Hematopoietic multipotent progenitor cell treated with erythropoietin and hydrocortisone succinate and interleukin-3 and kit ligand, for 17 days (in vitro differentiated cells): Measurements from ENCODE around the gene FALEC.

Experiments
- DNase-seq: peaks from one replicate; pipeline ENCODE4 v3.0.0-alpha.2; 2015; ENCODE audit warnings: low spot score

The FALEC gene

GRCh38 chr1:150545486-150546032, 30.0 kb downstream of the FALEC start:
- DNase-seq = peak; percentile 57

- DNase-seq = no peak
Observed at GRCh38 chr1:150546294-150546937, 30.9 kb downstream of the FALEC start.

DNA sequence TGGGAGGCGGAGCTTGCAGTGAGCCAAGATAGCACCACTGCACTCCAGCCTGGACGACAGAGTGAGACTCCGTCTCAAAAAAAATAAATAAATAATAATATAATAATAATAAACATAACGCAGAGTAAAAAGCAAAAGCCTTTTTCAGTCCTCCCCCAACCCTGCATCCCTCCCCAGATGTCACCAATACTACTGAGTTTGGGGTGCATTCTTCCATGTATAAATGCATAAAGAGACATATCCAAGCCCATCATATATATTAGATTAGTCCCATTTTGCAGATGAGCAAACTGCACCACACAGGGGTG, 32.7 kb downstream of the FALEC start:
- no peak for DNase-seq

GRCh38 chr1:150548632-150549495, 33.3 kb downstream of the FALEC start, which contains the start of gene ADAMTSL4:
TSS of gene ADAMTSL4 (plus strand) at chr1:150549408. CDS start at chr1:150552289, 2,881 bp downstream.
- peak; percentile 35 for DNase-seq

DNA sequence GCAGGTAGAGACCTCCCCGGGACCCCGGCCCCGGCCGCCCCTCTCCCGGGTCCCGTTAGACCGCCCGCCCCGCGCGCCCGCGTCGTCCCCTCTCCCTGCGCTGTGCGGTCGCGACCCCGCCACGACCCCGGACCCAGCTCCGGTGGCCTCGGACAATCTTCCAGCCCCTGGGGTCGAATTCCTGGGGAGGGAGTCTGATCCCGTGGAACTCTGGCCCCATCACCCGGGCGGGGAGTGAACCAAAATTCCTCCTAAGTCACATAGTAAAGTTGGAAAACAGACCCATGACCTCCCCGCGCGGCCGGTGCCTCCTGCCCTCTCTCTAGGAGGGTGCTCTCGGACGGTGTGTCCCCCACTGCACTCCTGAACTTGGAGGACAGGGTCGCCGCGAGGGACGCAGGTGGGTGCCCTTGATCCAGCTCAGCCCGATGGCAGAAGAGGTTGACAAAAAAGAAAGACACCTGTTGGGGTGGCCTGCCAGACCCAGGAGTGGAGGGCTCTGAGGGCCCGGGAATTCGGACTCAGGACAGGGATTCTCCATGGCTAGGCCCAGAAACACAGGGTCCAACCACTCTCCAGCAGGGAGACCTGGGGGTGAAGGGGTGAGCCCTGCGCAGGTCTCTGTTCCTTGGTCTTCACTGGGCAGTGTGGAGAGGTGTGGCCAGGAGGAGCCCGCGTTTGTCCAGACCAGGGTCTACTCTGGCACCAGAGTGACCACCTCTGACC, 34.1 kb downstream of the FALEC start:
- no peak for DNase-seq

DNA sequence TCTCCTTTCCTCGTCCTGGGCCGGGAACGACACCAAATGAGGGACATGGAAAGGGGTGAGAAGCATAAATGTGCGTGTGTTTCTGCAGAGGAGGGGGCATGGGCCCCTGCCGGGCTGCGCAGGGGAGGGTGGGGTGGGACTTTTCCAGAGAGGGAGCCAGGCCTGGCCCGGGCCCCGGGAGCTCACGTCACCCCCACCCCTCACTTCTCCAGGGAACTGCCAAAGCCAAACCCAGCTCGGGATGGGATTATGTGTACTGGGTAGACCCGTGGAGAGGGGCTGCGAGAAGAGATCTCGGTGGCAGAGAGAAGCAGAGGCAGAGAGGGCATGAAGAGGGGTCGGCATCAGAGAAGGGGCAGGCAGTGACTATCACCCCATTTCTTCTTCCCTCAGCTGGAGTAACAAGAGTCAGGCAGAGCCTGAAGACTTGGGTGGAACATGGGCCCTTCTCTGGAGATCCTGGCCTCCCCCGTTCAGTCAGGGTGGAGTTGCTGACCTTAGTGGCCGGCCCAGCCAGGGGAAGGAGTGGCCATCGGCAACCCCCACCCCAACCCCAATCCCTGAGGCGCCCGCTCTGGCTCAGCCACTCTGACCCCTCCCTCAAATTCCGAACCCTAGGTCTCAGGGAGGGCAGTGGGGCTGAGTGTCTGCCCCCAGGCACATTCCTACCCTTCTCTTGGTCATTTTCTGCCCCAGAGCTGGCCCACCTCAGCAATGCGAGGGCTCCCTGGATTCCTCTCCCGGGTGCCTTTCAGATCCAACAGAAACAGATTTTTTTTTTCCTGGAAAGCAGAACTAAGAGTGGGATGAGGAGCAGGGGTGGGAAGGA, 34.9 kb downstream of the FALEC start:
- DNase-seq = no peak

GRCh38 chr1:150551051-150551783, 35.7 kb downstream of the FALEC start:
- DNase-seq = no peak

GRCh38 chr1:150551784-150552127, 36.2 kb downstream of the FALEC start:
- no peak for DNase-seq

- no peak for DNase-seq
Observed at GRCh38 chr1:150552128-150552910, 36.8 kb downstream of the FALEC start.

DNA sequence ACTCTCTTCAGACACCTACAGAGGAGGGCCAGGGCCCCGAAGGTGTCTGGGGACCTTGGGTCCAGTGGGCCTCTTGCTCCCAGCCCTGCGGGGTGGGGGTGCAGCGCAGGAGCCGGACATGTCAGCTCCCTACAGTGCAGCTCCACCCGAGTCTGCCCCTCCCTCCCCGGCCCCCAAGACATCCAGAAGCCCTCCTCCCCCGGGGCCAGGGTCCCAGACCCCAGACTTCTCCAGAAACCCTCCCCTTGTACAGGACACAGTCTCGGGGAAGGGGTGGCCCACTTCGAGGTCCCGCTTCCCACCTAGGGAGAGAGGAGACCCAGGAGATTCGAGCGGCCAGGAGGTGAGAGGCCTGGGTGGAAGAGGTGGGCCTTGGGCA, 37.3 kb downstream of the FALEC start:
- no peak for DNase-seq

- DNase-seq = no peak
Observed at GRCh38 chr1:150553392-150554085, 38.0 kb downstream of the FALEC start.

- no peak for DNase-seq
Observed at GRCh38 chr1:150554086-150554452, 38.5 kb downstream of the FALEC start.

DNA sequence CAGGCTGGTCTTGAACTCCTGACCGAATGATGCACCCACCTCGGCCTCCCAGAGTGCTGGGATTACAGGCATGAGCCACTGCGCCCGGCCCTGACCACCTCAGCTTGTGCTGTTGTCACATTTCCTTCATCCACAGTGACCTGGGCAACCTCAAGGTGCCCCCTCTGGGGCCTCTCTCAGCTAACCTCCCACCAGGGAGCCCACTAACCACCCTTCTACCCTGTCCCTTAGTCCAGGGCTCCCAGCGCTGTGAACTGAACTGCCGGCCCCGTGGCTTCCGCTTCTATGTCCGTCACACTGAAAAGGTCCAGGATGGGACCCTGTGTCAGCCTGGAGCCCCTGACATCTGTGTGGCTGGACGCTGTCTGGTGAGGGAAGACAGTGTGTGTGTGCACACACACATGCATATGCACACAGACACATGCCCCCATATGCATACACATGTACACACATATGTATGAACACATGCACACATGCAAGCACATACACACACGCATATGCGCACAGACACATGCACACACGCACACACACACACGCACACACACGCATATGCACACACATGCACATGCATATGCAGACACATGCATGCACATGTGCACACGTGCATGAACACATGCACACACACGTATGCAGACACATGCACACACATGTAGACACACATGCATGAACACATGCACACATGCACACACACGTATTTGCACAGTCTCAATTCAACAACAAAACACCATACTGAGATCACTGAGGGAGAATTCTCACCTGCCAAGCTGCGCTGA, 39.8 kb downstream of the FALEC start:
- no peak for DNase-seq

GRCh38 chr1:150555971-150556865, 40.7 kb downstream of the FALEC start:
- DNase-seq = no peak

GRCh38 chr1:150557065-150557600, 41.6 kb downstream of the FALEC start:
- DNase-seq = no peak

- no peak for DNase-seq
Observed at GRCh38 chr1:150557813-150558212, 42.3 kb downstream of the FALEC start.

DNA sequence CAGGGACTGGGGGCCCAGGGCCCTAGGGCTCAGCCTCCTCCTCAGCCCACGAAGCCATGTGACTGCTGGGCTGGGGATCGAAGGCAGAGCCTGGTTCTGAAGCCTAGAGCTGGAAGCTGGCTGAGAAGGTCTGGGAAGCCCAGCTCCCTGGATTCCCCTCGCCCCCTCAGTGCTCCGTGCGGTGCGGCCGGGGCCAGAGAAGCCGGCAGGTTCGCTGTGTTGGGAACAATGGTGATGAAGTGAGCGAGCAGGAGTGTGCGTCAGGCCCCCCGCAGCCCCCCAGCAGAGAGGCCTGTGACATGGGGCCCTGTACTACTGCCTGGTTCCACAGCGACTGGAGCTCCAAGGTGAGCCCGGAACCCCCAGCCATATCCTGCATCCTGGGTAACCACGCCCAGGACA, 42.8 kb downstream of the FALEC start:
- no peak for DNase-seq
